GM12874 (cell line): ENCODE measurements around the gene SENP5.

Source experiments
- CTCF ChIP-seq: IDR thresholded peaks from 2 replicates; pipeline ENCODE4 v1.5.1; 2011; ENCODE audit warnings: low read depth, mild to moderate bottlenecking, control low read depth, low read length, moderate library complexity; ENCODE audit not compliant: insufficient read depth

Gene SENP5

DNA sequence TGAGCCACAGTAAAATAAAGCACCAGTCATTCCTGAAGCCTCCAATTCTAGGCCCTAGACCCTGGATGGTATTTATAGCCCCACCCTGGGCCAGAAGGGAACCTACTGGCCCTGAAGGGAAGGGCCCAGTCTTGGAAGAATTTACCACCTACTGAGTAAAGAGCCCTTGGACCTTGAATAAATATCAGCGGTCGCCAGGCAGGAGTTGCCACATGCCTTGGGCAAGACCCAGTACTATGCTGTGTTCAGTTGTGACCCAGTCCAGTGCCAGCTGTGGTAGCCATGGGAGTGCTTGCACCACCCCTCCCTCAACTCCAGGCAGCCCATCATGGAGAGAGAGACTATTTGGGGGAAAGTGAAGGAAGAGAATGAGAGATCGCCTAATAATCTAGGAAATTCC is 47.7 kb downstream of the SENP5 start:
- no peak for TF ChIP-seq CTCF

GRCh38 chr3:196916221-196916620 is 48.5 kb downstream of the SENP5 start:
- no peak for TF ChIP-seq CTCF

DNA sequence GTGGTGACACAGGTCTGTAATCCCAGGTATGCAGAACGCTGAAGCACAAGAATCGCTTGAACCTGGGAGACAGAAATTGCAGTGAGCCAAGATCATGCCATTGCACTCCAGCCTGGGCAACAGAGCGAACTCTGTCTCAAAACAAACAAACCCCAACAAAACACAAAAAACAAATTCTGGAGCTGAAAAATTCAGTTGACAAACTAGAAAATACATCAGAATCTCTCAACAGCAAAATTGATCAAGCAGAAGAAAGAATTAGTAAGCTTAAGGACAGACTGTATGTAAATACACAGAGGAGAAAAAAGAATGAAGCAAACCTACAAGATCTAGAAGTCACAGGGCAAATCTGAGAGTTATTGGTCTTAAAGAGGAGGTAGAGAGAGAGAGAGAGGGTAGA is 49.3 kb downstream of the SENP5 start:
- TF ChIP-seq CTCF = no peak

- no peak for TF ChIP-seq CTCF
Observed at GRCh38 chr3:196918968-196919367, 51.2 kb downstream of the SENP5 start.

DNA sequence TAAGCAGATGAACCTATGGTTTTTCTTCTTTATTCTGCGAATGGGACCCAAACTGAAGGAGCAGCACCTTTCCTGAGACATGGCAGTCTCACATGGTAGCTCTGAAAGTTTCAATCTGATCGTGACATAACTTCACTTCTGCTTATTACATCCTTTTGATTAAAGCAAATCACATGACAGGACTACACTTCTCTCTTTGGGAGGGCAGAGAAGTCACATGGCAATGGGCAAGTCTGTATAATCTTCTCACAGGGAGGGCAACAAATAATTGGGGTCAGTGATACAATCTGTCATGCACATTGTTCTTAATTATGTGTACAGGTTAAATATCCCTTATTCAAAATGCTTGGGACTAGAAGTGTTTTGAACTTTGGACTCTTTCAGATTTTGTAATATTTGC is 53.0 kb downstream of the SENP5 start:
- no peak for TF ChIP-seq CTCF

DNA sequence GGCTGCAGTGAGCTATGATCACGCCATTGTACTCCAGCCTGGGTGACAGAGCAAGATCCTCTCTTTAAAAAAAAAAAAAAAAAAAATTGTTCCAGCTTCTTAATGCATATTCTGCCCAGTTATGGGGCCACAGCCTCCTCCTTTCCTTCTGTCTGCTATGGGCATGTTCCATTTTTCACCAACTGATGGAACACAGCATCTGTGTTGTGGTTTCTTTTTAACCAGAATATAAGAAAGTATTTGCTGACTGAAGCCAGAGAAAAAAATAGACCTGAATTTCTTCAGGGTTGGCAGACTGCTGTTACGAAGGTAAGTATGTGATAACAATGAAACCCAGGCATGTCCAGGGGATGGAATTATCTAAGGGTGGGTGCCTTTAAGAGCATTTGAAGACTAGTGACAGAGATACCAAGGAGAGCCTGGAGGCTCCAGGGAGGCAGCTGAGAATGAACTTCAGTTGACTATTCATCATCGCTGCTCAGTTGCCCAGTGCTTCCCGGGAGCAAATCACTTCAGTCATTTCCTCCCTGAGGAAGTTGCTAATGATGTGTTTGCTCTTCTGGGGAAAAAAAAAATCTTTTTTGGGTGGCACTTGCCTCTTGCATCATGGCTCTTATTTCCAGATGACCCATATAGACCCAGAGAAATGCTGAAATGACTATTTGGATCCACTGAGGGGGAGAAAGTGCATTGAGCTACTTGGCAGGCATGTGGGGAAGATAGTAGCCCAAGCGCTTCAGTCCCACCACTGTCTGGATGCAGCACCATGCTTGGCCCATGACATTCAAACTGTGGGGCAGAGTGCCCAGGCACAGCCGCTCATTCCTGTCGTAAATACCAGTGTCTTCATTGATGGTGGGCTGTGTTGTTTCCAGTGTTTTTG is 60.1 kb downstream of the SENP5 start:
- no peak for TF ChIP-seq CTCF

DNA sequence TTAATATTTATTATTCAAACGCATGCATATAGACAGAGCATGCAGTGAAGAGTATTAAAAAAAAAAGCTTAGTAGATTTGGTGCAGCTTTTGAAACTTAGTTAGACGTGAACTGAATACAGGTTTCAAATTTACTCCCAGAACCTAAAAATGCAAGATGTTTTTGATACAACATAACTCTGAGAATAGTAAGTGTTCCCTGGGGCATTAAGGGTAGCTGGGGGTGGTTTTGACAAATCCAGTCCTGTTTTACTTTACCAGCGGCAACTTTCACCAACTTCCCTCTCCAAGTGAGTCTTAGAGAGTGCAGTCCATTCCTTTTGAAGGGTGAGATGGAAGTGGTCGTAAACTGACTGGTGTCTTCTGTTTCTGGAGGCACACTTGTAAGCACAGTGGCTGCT is 63.4 kb downstream of the SENP5 start:
- no peak for TF ChIP-seq CTCF
